ENCODE measurements around the gene TRIM13. TPM values are rescaled to one million over a fixed set of nuclear protein-coding genes. Genes with fewer than 3 reads are reported as not detected.
A peak's percentile ranks its signal among the peaks of the same experiment; 100 is the strongest.
"Not testable (repeated sequence)": the region's sequence is repeated elsewhere in the genome, so short reads cannot be mapped to it uniquely, and the experiment has no call there.

Gene TRIM13
- total RNA-seq, 2 donors from 2014 or later, result 12.1 to 12.6 TPM

DNA sequence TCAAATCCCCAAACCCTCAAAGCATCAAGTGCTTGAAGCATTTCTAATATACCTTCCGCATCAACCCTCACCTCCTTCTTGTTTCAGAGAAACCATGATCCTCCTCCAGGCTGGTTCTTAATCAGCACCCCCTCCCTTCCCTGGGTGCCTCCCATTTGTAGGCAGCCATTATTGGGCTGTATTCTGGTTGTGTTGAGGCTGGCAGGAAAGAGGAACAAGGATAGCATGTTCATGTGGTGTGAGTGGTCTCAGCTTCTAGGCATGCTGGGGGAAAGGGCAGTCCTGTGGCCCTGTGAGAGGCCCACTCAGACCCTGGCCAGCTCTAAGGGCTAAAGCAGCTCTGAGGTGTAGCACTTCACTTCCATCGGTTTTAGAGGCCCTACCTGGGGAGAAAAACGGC lies 18.9 kb upstream of the TRIM13 start:
- Mint-ChIP-seq H3K4me3 (no peak overlapping the region), H3K36me3 (ENCODE audit: insufficient read depth in 2 of 2) (no peaks in the 10 kb centered on the region), H3K4me1 (ENCODE audit: low read depth) (no peaks in the 10 kb centered on the region), H3K27ac (no peak overlapping the region), H3K27me3 (ENCODE audit: low read depth) (no peaks in the 10 kb centered on the region), H3K9me3 (no peaks in the 10 kb centered on the region)
- DNase-seq (no peak), ATAC-seq (replicated peaks in 1 of 2) (no peak)

DNA sequence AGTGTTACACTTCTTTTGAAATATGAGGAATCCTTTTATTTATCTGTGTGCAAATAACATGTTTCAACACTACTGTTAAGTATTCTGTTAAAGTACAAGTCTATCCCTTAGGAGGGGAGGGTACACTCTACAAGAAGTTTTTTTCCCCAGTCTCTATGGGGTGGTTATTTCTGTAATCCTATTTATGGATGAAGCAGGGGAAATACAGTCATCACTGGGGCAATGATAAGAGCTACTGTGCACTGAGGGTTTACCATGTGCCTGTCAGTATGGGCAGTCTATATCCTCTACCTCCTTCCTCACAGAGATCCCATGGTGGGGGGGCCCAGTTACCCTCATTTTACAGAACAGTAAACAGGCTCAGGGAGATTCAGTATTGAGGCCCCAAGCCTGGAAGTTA lies 16.6 kb upstream of the TRIM13 start:
- no peak overlapping the region for H3K27ac Mint-ChIP-seq
- no peak overlapping the region for H3K4me3 Mint-ChIP-seq
- H3K36me3 Mint-ChIP-seq (ENCODE audit: insufficient read depth in 2 of 2), result no peaks in the 10 kb centered on the region
- no peaks in the 10 kb centered on the region for H3K4me1 Mint-ChIP-seq (ENCODE audit: low read depth)
- DNase-seq (no peak), ATAC-seq (replicated peaks in 1 of 2) (no peak)
- no peaks in the 10 kb centered on the region for H3K27me3 Mint-ChIP-seq (ENCODE audit: low read depth)
- H3K9me3 Mint-ChIP-seq, result no peaks in the 10 kb centered on the region

DNA sequence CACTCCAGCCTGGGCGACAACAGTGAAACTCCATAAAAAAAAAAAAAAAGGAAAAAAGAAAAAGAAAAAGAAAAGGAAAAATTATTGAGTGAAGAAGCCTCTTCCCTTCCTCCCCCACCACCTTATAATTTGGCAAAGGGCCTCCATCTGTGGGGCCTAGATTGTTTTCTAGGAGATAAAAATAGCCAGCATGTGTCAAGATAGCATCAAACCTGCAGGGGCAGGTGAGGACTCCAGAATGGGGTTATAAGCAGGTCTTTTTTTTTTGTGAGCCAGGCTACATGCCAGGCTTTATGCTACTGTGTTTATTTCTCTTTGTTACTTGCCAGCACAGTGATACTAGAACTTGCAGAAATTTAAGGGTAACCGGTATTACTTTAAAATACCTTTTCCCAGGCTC lies 11.7 kb upstream of the TRIM13 start:
- Mint-ChIP-seq H3K9me3 (no peaks in the 10 kb centered on the region), H3K4me1 (ENCODE audit: low read depth) (no peaks in the 10 kb centered on the region), H3K4me3 (no peak overlapping the region), H3K27ac (no peak overlapping the region), H3K27me3 (ENCODE audit: low read depth) (no peaks in the 10 kb centered on the region), H3K36me3 (ENCODE audit: insufficient read depth in 2 of 2) (no peaks in the 10 kb centered on the region)
- ATAC-seq (replicated peaks in 1 of 2), result no peak
- DNase-seq, result no peak

- no peaks in the 10 kb centered on the region for H3K4me1 Mint-ChIP-seq (ENCODE audit: low read depth)
- no peaks in the 10 kb centered on the region for H3K27me3 Mint-ChIP-seq (ENCODE audit: low read depth)
- no peaks in the 10 kb centered on the region for H3K36me3 Mint-ChIP-seq (ENCODE audit: insufficient read depth in 2 of 2)
- no peak overlapping the region for H3K4me3 Mint-ChIP-seq
- H3K9me3 Mint-ChIP-seq, result no peaks in the 10 kb centered on the region
- DNase-seq, result no peak
- no peak overlapping the region for H3K27ac Mint-ChIP-seq
- no peak for ATAC-seq (replicated peaks in 1 of 2)
Measured at GRCh38 chr13:49986471-49986870, 10.4 kb upstream of the TRIM13 start.

DNA sequence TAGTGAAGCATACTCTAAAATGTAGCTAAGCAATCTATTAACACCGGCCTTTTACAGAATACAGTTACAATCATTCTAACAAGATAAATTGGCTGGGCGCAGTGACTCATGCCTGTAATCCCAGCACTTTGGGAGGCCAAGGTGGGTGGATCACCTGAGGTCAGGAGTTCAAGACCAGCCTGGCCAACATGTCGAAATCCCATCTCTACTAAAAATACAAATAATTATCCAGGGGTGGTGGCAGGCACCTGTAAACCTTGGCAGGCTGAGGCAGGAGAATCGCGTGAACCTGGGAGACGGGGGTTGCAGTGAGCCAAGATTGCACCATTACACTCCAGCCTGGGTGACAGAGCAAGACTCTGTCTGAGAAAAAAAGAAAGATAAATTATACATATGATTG lies 6.2 kb upstream of the TRIM13 start:
- H3K4me3 Mint-ChIP-seq; H3K27ac Mint-ChIP-seq; H3K9me3 Mint-ChIP-seq; H3K27me3 Mint-ChIP-seq (ENCODE audit: low read depth); H3K4me1 Mint-ChIP-seq (ENCODE audit: low read depth); DNase-seq; ATAC-seq (replicated peaks in 1 of 2); H3K36me3 Mint-ChIP-seq (ENCODE audit: insufficient read depth in 2 of 2): not testable (repeated sequence)

DNA sequence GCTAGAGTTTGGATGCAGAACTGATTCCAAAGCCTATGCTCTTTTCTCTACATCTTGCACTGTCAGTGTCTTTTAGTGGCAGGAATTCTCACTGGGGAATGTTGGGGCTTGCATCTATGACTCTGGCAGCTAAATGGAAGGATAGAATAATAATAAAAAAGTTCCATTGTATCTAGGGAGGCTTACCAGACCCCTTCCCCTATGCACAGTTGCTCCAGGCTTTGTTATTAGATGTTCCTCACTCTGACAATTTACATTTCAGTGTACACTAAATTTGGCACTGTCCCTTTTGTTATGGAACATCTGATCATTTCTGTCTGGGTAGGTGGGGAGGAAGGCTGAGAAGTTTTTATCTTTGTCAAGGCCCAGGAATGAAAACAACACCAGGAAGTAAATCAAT lies 3.7 kb upstream of the TRIM13 start:
- H3K4me3 Mint-ChIP-seq, result no peak overlapping the region
- DNase-seq, result no peak
- peaks cover 7% of the 10 kb centered on the region for H3K4me1 Mint-ChIP-seq (ENCODE audit: low read depth)
- H3K9me3 Mint-ChIP-seq, result no peaks in the 10 kb centered on the region
- no peaks in the 10 kb centered on the region for H3K27me3 Mint-ChIP-seq (ENCODE audit: low read depth)
- H3K36me3 Mint-ChIP-seq (ENCODE audit: insufficient read depth in 2 of 2), result peaks cover 0 to 1% of the 10 kb centered on the region in 2 donors
- no peak overlapping the region for H3K27ac Mint-ChIP-seq
- ATAC-seq (replicated peaks in 1 of 2), result no peak

DNA sequence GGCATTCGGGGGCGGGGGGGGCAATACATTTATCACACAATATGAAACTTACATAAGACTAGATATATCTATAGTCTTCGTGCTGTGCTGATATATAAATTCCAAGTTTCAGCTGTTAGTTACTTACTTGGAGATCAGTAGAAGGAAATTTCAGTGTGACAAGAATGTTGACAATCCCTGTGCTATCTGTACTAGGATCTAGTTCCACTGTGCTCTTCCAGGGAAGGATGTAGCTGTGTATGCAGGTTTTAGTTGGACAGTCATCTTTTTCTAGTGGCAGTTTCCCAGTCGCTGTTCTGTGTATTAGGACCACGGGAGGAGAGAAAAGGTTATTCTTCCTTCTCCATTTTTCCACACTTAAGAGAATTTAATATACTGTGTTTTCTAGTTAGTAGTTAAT lies 3.2 kb upstream of the TRIM13 start:
- no peak for DNase-seq
- peaks cover 12% of the 10 kb centered on the region for H3K4me1 Mint-ChIP-seq (ENCODE audit: low read depth)
- ATAC-seq (replicated peaks in 1 of 2), result no peak
- no peaks in the 10 kb centered on the region for H3K27me3 Mint-ChIP-seq (ENCODE audit: low read depth)
- no peaks in the 10 kb centered on the region for H3K9me3 Mint-ChIP-seq
- no peak overlapping the region for H3K27ac Mint-ChIP-seq
- peaks cover 1 to 2% of the 10 kb centered on the region in 2 donors for H3K36me3 Mint-ChIP-seq (ENCODE audit: insufficient read depth in 2 of 2)
- no peak overlapping the region for H3K4me3 Mint-ChIP-seq

DNA sequence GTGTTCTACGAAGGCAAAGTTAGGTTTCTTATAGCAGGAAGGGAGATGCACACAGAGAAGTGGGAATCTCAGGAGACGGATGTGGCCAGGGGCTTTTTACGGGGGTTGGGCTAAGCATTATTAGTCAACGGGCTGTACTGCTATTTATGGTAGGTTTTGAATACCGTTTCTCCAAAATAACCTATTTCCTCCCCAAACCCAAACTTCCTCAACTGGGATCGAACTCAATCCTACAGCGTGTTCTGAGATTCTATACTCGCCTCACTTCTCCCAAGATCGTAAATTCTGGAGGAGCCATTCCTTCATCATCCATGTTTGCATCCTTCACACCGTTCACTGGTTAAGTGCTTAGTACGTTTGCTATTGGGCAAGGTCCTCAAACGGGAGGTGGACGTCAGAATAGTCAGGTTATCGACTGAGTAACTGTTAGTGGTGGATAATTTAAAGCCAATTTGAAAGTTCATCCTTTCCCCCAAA lies 1.2 kb upstream of the TRIM13 start:
- Mint-ChIP-seq H3K27me3 (ENCODE audit: low read depth) (no peaks in the 10 kb centered on the region), H3K27ac (peak overlapping the region; percentile 21), H3K4me3 (peak overlapping the region; percentile 57 to 84), H3K36me3 (ENCODE audit: insufficient read depth in 2 of 2) (peaks cover 1 to 4% of the 10 kb centered on the region in 2 donors), H3K9me3 (no peaks in the 10 kb centered on the region), H3K4me1 (ENCODE audit: low read depth) (peaks cover 30% of the 10 kb centered on the region)
- DNase-seq (no peak), ATAC-seq (replicated peaks in 1 of 2) (no peak)

- Mint-ChIP-seq H3K27ac (no peak overlapping the region), H3K4me1 (ENCODE audit: low read depth) (peaks cover 36% of the 10 kb centered on the region), H3K9me3 (no peaks in the 10 kb centered on the region), H3K36me3 (ENCODE audit: insufficient read depth in 2 of 2) (peaks cover 1 to 4% of the 10 kb centered on the region in 2 donors), H3K27me3 (ENCODE audit: low read depth) (no peaks in the 10 kb centered on the region), H3K4me3 (peak overlapping the region; percentile 75 to 84)
- peak; percentile 90 to 92 for DNase-seq
- ATAC-seq (replicated peaks in 1 of 2), result peak; percentile 71 to 74
Measured at GRCh38 chr13:49996161-49996915, 504 bp upstream of the TRIM13 start.

GRCh38 chr13:49997955-49998354 lies 1.1 kb downstream of the TRIM13 start:
- Mint-ChIP-seq H3K4me1 (ENCODE audit: low read depth) (peaks cover 46% of the 10 kb centered on the region), H3K4me3 (peak overlapping the region; percentile 84 to 90), H3K36me3 (ENCODE audit: insufficient read depth in 2 of 2) (peaks cover 1 to 5% of the 10 kb centered on the region in 2 donors), H3K27me3 (ENCODE audit: low read depth) (no peaks in the 10 kb centered on the region), H3K9me3 (no peaks in the 10 kb centered on the region), H3K27ac (peak overlapping the region; percentile 93)
- ATAC-seq (replicated peaks in 1 of 2) (no peak), DNase-seq (no peak)

DNA sequence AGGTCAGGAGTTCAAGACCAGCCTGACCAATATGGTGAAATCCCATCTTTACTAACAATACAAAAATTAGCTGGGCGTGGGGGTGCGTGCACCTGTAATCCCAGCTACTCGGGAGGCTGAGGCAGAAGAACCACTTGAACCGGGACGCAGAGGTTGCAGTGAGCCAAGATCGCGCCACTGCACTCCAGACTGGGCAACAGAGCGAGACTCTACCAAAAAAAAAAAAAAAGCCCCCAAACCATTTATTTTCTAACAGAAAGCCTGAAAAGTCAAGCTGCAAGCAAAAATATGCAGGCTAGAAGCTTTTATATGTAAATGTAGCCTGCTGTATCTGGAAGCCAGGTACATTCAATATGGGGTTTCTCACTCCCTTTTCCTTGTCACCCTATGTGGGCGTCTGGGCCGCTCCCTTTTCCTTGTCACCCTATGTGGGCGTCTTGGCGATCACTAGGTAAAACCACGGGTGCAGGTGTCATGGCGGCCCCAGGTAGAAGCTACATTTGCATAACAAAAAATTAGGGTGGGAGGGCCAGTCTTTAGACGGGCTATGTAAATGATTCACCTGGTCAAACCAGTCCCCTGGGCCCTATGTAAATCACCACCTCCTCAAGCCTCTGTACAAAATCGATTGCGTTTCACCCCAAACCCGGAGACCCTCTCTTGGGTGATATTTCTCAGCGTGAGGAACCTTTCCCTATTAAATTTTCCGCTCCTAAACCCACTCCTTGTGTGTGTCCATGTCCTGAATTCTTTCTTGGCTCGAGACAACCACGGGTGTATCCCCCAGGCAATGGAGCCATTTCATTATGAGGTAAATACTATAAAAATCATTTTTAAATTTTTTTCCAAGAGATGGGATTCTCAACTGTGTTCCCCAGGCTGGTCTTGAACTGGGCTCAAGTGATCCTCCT lies 2.1 kb downstream of the TRIM13 start:
- Mint-ChIP-seq H3K4me1 (ENCODE audit: low read depth) (peaks cover 46% of the 10 kb centered on the region), H3K27ac (peak overlapping the region; percentile 50), H3K9me3 (no peaks in the 10 kb centered on the region), H3K36me3 (ENCODE audit: insufficient read depth in 2 of 2) (peaks cover 1 to 7% of the 10 kb centered on the region in 2 donors), H3K4me3 (peak overlapping the region; percentile 84 to 90), H3K27me3 (ENCODE audit: low read depth) (no peaks in the 10 kb centered on the region)
- no peak for ATAC-seq (replicated peaks in 1 of 2)
- DNase-seq, result no peak

GRCh38 chr13:50001287-50001686 lies 4.4 kb downstream of the TRIM13 start:
- Mint-ChIP-seq H3K4me3 (peak overlapping the region in 1 of 2 donors; percentile 14), H3K9me3 (no peaks in the 10 kb centered on the region), H3K27me3 (ENCODE audit: low read depth) (no peaks in the 10 kb centered on the region), H3K4me1 (ENCODE audit: low read depth) (peaks cover 50% of the 10 kb centered on the region), H3K36me3 (ENCODE audit: insufficient read depth in 2 of 2) (peaks cover 4 to 20% of the 10 kb centered on the region in 2 donors), H3K27ac (no peak overlapping the region)
- no peak for ATAC-seq (replicated peaks in 1 of 2)
- DNase-seq, result no peak

DNA sequence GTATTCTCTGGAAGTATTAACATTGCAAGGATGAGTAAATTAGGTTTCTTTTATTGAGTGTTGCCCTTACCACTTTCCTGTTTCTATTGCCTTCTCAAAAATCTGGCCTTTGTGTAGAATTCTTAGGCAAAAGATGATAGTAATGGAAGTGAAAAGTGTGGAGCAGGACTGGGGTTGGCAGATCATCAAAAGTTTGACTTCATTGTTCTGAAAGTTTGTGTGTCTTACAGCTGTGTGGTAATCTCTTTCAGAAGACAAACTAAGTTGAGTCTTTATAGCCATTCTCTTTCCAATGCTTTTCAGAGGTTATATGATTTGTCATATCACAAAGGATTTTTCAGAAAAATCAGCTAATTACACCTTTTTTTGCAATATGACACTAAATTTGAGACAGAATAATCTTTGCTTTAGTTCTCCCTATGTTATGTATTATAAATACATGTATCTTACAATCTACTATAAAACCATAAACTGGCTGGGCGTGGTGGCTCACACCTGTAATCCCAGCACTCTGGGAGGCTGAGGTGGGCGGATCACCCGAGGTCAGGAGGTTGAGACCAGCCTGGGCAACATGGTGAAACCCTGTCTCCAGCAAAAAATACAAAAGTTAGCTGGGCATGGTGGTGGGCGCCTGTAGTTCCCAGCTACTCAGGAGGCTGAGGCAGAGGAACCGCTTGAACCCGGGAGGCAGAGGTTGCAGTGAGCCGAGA lies 9.7 kb downstream of the TRIM13 start:
- Mint-ChIP-seq H3K36me3 (ENCODE audit: insufficient read depth in 2 of 2) (peaks cover 5 to 40% of the 10 kb centered on the region in 2 donors), H3K27ac (peak overlapping the region; percentile 45), H3K9me3 (no peaks in the 10 kb centered on the region)

More for the DNA sequence above, 9.7 kb downstream of the TRIM13 start:
- no peak for ATAC-seq (replicated peaks in 1 of 2)
- H3K27me3 Mint-ChIP-seq (ENCODE audit: low read depth), result no peaks in the 10 kb centered on the region
- DNase-seq, result no peak
- peaks cover 28% of the 10 kb centered on the region for H3K4me1 Mint-ChIP-seq (ENCODE audit: low read depth)
- no peak overlapping the region for H3K4me3 Mint-ChIP-seq

All from activated T-cell treated with anti-CD3 and anti-CD28 coated beads, Interleukin-2, amount 50 U/mL, for 72 hours (primary cell).